ENCODE results near the gene CLGN. TPM values are rescaled to one million over a fixed set of nuclear protein-coding genes. Genes with fewer than 3 reads are reported as not detected.

Gene CLGN
- total and polyA plus RNA-seq, 2 of the 13 experiments (the other 11 are each of a cell fraction or from before 2014, with no cell fraction given), result 7.2 to 17.0 TPM

- Histone ChIP-seq H3K4me1 (ENCODE audit: insufficient read depth, low read length) (peaks cover 20% of the 10 kb centered on the region), H3K36me3 (replicated peaks in 1 of 2; ENCODE audit: control insufficient read depth in 1 of 2, insufficient read depth in 2 of 2, low read length in 2 of 2) (no peaks in the 10 kb centered on the region), H3K4me2 (ENCODE audit: low read depth, low read length) (no peak overlapping the region), H3K9me3 (ENCODE audit: low read length) (no peaks in the 10 kb centered on the region), H3K27ac (ENCODE audit: extremely low read length, insufficient read depth, low read length) (no peak overlapping the region), H3K9ac (ENCODE audit: insufficient read depth, low read depth, low read length) (no peak overlapping the region), H2AFZ (ENCODE audit: low read length) (no peak overlapping the region), H4K20me1 (ENCODE audit: insufficient read depth, low read length) (no peaks in the 10 kb centered on the region), H3K79me2 (ENCODE audit: insufficient read depth, low read length) (no peaks in the 10 kb centered on the region), H3K4me3 (replicated peaks in 1 of 3; ENCODE audit: insufficient read depth in 1 of 3, low read depth in 2 of 3, low read length in 3 of 3) (no peak overlapping the region), H3K27me3 (ENCODE audit: control insufficient read depth in 1 of 2, insufficient read depth in 2 of 2, low read length in 2 of 2) (no peaks in the 10 kb centered on the region)
- TF ChIP-seq CREM (IDR thresholded peaks at IDR 0.05) (0 out of 2 replicates have a peak, but pooled peaks have one; percentile 2), CREM (CRISPR knock-in tag; IDR thresholded peaks at IDR 0.05) (no peak), ZNF160 (CRISPR knock-in tag; IDR thresholded peaks at IDR 0.05) (no peak)
- no peak for FAIRE-seq
- BruUV-seq (replicated peaks), result no TSS peak
- CTCF ChIA-PET (ENCODE audit: low intra/inter-chr PET ratio, low total read pairs), result interaction anchor here (4.9 kb wide), 1 partner anchor 63 kb away, joined by 30 read pairs; the partner anchor contains the start of gene CLGN
- intact Hi-C loops (cut with micrococcal nuclease; ENCODE audit: unreplicated experiment), result loop anchor here (5.0 kb wide), 1 partner anchor 274 kb away; no protein-coding TSS in a partner anchor
- DNase-seq (ENCODE audit: low spot score), result no peak
- POLR2A ChIA-PET, result interaction anchor here (0.8 to 2.7 kb wide), 3 partner anchors 10 to 160 kb away, joined by 3 to 56 read pairs (median 11); partner anchors contain the start of genes CLGN, ELMOD2 and SCOC
- in situ Hi-C loops (cut with HindIII; ENCODE audit: extremely low pct_ligation_motif_present, low pct_unique_long_range_greater_than_20kb), result no loop called here
- ATAC-seq, result no peak
These were observed 63.9 kb downstream of the CLGN start for GRCh38 chr4:140363558-140363957.

- POLR2A ChIA-PET, result interaction anchor here (0.8 to 2.7 kb wide), 3 partner anchors 10 to 161 kb away, joined by 3 to 56 read pairs (median 11); partner anchors contain the start of genes CLGN, ELMOD2 and SCOC
- TF ChIP-seq MIXL1 (CRISPR knock-in tag; IDR thresholded peaks at IDR 0.05), result peak; percentile 72; the same call in 1 of the 2 replicates
- TF ChIP-seq ATF1 (CRISPR knock-in tag; IDR thresholded peaks at IDR 0.05), result peak; percentile 34; the same call in 1 of the 2 replicates
- TF ChIP-seq TAF15 (IDR thresholded peaks at IDR 0.05; ENCODE audit: low read depth, low read length, poor library complexity, severe bottlenecking), result no peak
- TF ChIP-seq, protein P1, sequence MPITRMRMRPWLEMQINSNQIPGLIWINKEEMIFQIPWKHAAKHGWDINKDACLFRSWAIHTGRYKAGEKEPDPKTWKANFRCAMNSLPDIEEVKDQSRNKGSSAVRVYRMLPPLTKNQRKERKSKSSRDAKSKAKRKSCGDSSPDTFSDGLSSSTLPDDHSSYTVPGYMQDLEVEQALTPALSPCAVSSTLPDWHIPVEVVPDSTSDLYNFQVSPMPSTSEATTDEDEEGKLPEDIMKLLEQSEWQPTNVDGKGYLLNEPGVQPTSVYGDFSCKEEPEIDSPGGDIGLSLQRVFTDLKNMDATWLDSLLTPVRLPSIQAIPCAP (CRISPR knock-in tag; IDR thresholded peaks at IDR 0.05; ENCODE audit: low read depth), result no peak
- peak; percentile 32 for TF ChIP-seq ASH2L (IDR thresholded peaks at IDR 0.05; ENCODE audit: insufficient read length, low read depth, low read length)
- TF ChIP-seq DR1 (CRISPR knock-in tag; IDR thresholded peaks at IDR 0.05), result no peak
- TF ChIP-seq ARHGAP35 (CRISPR knock-in tag; IDR thresholded peaks at IDR 0.05; ENCODE audit: borderline replicate concordance), result no peak
- TF ChIP-seq ZNF549 (CRISPR knock-in tag; IDR thresholded peaks at IDR 0.05), result peak; percentile 83; the same call in 1 of the 2 replicates
- peak; percentile 56; the same call in 1 of the 2 replicates for TF ChIP-seq ZNF317 (CRISPR knock-in tag; IDR thresholded peaks at IDR 0.05)
- TF ChIP-seq, protein P2, sequence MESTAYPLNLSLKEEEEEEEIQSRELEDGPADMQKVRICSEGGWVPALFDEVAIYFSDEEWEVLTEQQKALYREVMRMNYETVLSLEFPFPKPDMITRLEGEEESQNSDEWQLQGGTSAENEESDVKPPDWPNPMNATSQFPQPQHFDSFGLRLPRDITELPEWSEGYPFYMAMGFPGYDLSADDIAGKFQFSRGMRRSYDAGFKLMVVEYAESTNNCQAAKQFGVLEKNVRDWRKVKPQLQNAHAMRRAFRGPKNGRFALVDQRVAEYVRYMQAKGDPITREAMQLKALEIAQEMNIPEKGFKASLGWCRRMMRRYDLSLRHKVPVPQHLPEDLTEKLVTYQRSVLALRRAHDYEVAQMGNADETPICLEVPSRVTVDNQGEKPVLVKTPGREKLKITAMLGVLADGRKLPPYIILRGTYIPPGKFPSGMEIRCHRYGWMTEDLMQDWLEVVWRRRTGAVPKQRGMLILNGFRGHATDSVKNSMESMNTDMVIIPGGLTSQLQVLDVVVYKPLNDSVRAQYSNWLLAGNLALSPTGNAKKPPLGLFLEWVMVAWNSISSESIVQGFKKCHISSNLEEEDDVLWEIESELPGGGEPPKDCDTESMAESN (CRISPR knock-in tag; conservative IDR thresholded peaks at IDR 0.05), result no peak
- no peak for TF ChIP-seq PITX1 (CRISPR knock-in tag; IDR thresholded peaks at IDR 0.05)
- TF ChIP-seq NRL (CRISPR knock-in tag; IDR thresholded peaks at IDR 0.05; ENCODE audit: borderline replicate concordance), result no peak
These were observed 64.4 kb downstream of the CLGN start for GRCh38 chr4:140363051-140363450.

More at GRCh38 chr4:140363051-140363450, 64.4 kb downstream of the CLGN start:
- Histone ChIP-seq H3K36me3 (replicated peaks in 1 of 2; ENCODE audit: control insufficient read depth in 1 of 2, insufficient read depth in 2 of 2, low read length in 2 of 2) (no peaks in the 10 kb centered on the region), H3K27ac (ENCODE audit: extremely low read length, insufficient read depth, low read length) (peak overlapping the region; percentile 41), H2AFZ (ENCODE audit: low read length) (no peak overlapping the region), H3K4me3 (replicated peaks in 1 of 3; ENCODE audit: insufficient read depth in 1 of 3, low read depth in 2 of 3, low read length in 3 of 3) (peak overlapping the region in 1 of 3 experiments; percentile 42; a peak in 1 of 6 replicates), H3K4me1 (ENCODE audit: insufficient read depth, low read length) (peaks cover 22% of the 10 kb centered on the region), H3K4me2 (ENCODE audit: low read depth, low read length) (peak overlapping the region; percentile 64), H3K79me2 (ENCODE audit: insufficient read depth, low read length) (no peaks in the 10 kb centered on the region), H3K9me3 (ENCODE audit: low read length) (no peaks in the 10 kb centered on the region), H3K27me3 (ENCODE audit: control insufficient read depth in 1 of 2, insufficient read depth in 2 of 2, low read length in 2 of 2) (no peaks in the 10 kb centered on the region), H4K20me1 (ENCODE audit: insufficient read depth, low read length) (no peaks in the 10 kb centered on the region), H3K9ac (ENCODE audit: insufficient read depth, low read depth, low read length) (0 out of 2 replicates have a peak overlapping the region, but pooled peaks have one; percentile 6)
- ATAC-seq (peak; percentile 83), FAIRE-seq (peak; percentile 77), DNase-seq (ENCODE audit: low spot score) (peak; percentile 78)
- BruUV-seq (replicated peaks), result no TSS peak
- 19% methylated on average over 3 of the region's 3 CpGs for WGBS (ENCODE audit: low lambda C conversion rate)
- in situ Hi-C loops (cut with HindIII; ENCODE audit: extremely low pct_ligation_motif_present, low pct_unique_long_range_greater_than_20kb), result no loop called here
- intact Hi-C loops (cut with micrococcal nuclease; ENCODE audit: unreplicated experiment), result loop anchor here (5.0 kb wide), 1 partner anchor 274 kb away; no protein-coding TSS in a partner anchor
- CTCF ChIA-PET (ENCODE audit: low intra/inter-chr PET ratio, low total read pairs), result interaction anchor here (4.9 kb wide), 1 partner anchor 64 kb away, joined by 30 read pairs; the partner anchor contains the start of gene CLGN
